Calu3 (cell line): ENCODE data around the gene PTCRA. TPM values are rescaled to one million over a fixed set of nuclear protein-coding genes. Genes with fewer than 3 reads are reported as not detected.

Source experiments
- BruUV-seq: library from RNA; stranded (reverse); fragments of 400-500 nt; replicated peaks from 2 replicates; lab custom pipeline; 2021; lab: Mats Ljungman, UMichigan
- CTCF ChIA-PET: fragments of 300-600 bp; sonication (Branson Sonifier 250); formaldehyde crosslinking; loops from one replicate; lab custom pipeline; 2022; ENCODE audit warnings: antibody characterized with exemption; lab: Charles Lee
- DNase-seq: peaks from one replicate; pipeline ENCODE4 v3.0.0; 2022
- H3K27ac Mint-ChIP-seq: one replicate; pipeline ENCODE4 v1.8.0; 2022; ENCODE audit warnings: mixed read lengths; ENCODE audit not compliant: unreplicated experiment
- H3K27me3 Mint-ChIP-seq: one replicate; pipeline ENCODE4 v1.8.0; 2022; ENCODE audit warnings: mixed read lengths; ENCODE audit not compliant: unreplicated experiment
- H3K36me3 Mint-ChIP-seq: one replicate; pipeline ENCODE4 v1.8.0; 2022; ENCODE audit warnings: mild to moderate bottlenecking, moderate library complexity, mixed read lengths; ENCODE audit not compliant: insufficient read depth, unreplicated experiment
- H3K4me1 Mint-ChIP-seq: one replicate; pipeline ENCODE4 v1.8.0; 2022; ENCODE audit warnings: mild to moderate bottlenecking, low read depth, mixed read lengths; ENCODE audit not compliant: unreplicated experiment
- H3K4me3 Mint-ChIP-seq: one replicate; pipeline ENCODE4 v1.8.0; 2022; ENCODE audit warnings: mild to moderate bottlenecking, low read depth, moderate library complexity, mixed read lengths; ENCODE audit not compliant: unreplicated experiment
- H3K9me3 Mint-ChIP-seq: one replicate; pipeline ENCODE4 v1.8.0; 2022; ENCODE audit warnings: low read depth, mixed read lengths; ENCODE audit not compliant: unreplicated experiment
- CTCF ChIP-seq: fragments of 200-600 bp; IDR thresholded peaks from one replicate; pipeline ENCODE4 v1.8.0; 2022; ENCODE audit warnings: antibody characterized with exemption; ENCODE audit not compliant: unreplicated experiment
- intact Hi-C: fragments of 100-400 bp; cut with micrococcal nuclease; formaldehyde crosslinking; loops from one replicate; pipeline ENCODE4 v1.10.0; 2022; ENCODE audit not compliant: unreplicated experiment
- total RNA-seq: library from RNA; stranded (reverse); gene quantifications from 2 replicates; pipeline ENCODE4 v1.2.3, GENCODE V29; 2022

The PTCRA gene
- total RNA-seq, 1 experiment from 2014 or later: not detected

- no peaks in the 10 kb centered on the region for H3K9me3 Mint-ChIP-seq
- no peak for DNase-seq
- peaks cover 34% of the 10 kb centered on the region for H3K4me1 Mint-ChIP-seq
- intact Hi-C loops: no loop called here
- H3K4me3 Mint-ChIP-seq: no peak overlapping the region
- no peaks in the 10 kb centered on the region for H3K27me3 Mint-ChIP-seq
- no TSS peak for BruUV-seq
- CTCF ChIA-PET: interaction anchor here (0.6 to 0.7 kb wide), 2 partner anchors 1060 to 1763 kb away, joined by 4 read pairs; no protein-coding TSS in a partner anchor
- no peak overlapping the region for H3K27ac Mint-ChIP-seq
- no peak for TF ChIP-seq CTCF
- peaks cover 40% of the 10 kb centered on the region for H3K36me3 Mint-ChIP-seq
These were observed 59.2 kb downstream of the PTCRA start for GRCh38 chr6:42974919-42975505.

Other genes starting within 250 kb of the PTCRA start
- not detected in 2 replicates for gene PRPH2, start 193.5 kb upstream of the PTCRA start, total RNA-seq
- 36.2 and 42.7 TPM in 2 replicates for gene TBCC, start 169.9 kb upstream of the PTCRA start, total RNA-seq
- gene BICRAL, start 134.0 kb upstream of the PTCRA start, total RNA-seq: 17.6 and 19.2 TPM in 2 replicates
- 144 and 154 TPM in 2 replicates for gene RPL7L1, start 36.4 kb upstream of the PTCRA start, total RNA-seq
- 57.9 and 60.7 TPM in 2 replicates for gene CNPY3, start 13.4 kb downstream of the PTCRA start, total RNA-seq
- 0.45 TPM in 1 of 2 replicates, not detected in the other for gene GNMT, start 44.7 kb downstream of the PTCRA start, total RNA-seq
- 27.8 and 28.4 TPM in 2 replicates for gene PEX6, start 63.1 kb downstream of the PTCRA start, total RNA-seq
- 49.4 and 55.8 TPM in 2 replicates for gene PPP2R5D, start 68.5 kb downstream of the PTCRA start, total RNA-seq
- 110 and 115 TPM in 2 replicates for gene MEA1, start 97.9 kb downstream of the PTCRA start, total RNA-seq
- 85.9 and 95.7 TPM in 2 replicates for gene KLHDC3, start 98.2 kb downstream of the PTCRA start, total RNA-seq
- gene RRP36, start 105.6 kb downstream of the PTCRA start, total RNA-seq: 94.9 and 101 TPM in 2 replicates
- gene CUL7, start 137.8 kb downstream of the PTCRA start, total RNA-seq: 25.5 and 25.9 TPM in 2 replicates
- gene MRPL2, start 143.4 kb downstream of the PTCRA start, total RNA-seq: 125 and 135 TPM in 2 replicates
- 42.1 and 50.7 TPM in 2 replicates for gene KLC4, start 143.6 kb downstream of the PTCRA start, total RNA-seq
- gene PTK7, start 160.3 kb downstream of the PTCRA start, total RNA-seq: 49.7 and 66.0 TPM in 2 replicates